HepG2 (cell line): ENCODE data around the gene CHST6. TPM values are rescaled to one million over a fixed set of nuclear protein-coding genes. Genes with fewer than 3 reads are reported as not detected.

ENCODE experiments used
- CENPT ChIP-seq: sonication (generic); formaldehyde crosslinking; IDR thresholded peaks from 2 replicates; pipeline ENCODE4 v1.8.0; 2022; ENCODE audit warnings: low read depth, mild to moderate bottlenecking, moderate library complexity, missing genetic modification reagents
- CERS6 ChIP-seq: sonication (generic); formaldehyde crosslinking; IDR thresholded peaks from 2 replicates; pipeline ENCODE4 v1.5.0; 2020; ENCODE audit warnings: missing genetic modification reagents
- EP300 ChIP-seq, 3 experiments: sonication (generic) in 1 of 3; formaldehyde crosslinking in 1 of 3; IDR thresholded peaks; 2 replicates each; pipeline versions ENCODE4 v1.5.1 to v1.6.1; 2011 to 2020; ENCODE audit warnings: low read depth in 2 of 3, low read length in 2 of 3, borderline replicate concordance in 1 of 3, improper control_type of control experiment in 1 of 3, mild to moderate bottlenecking in 1 of 3, missing genetic modification reagents in 1 of 3, moderate library complexity in 1 of 3
- FOXA3 ChIP-seq: IDR thresholded peaks from 2 replicates; pipeline ENCODE4 v1.6.1; 2016; ENCODE audit warnings: missing genetic modification reagents, missing compliant biosample characterization
- FOXK2 ChIP-seq: fragments of 450-650 bp; IDR thresholded peaks from 2 replicates; pipeline ENCODE4 v1.6.1; 2016
- IKZF5 ChIP-seq: IDR thresholded peaks from 2 replicates; pipeline ENCODE4 v1.6.1; 2018; ENCODE audit warnings: missing genetic modification reagents, mild to moderate bottlenecking, missing compliant biosample characterization
- PRDM4 ChIP-seq: sonication (generic); formaldehyde crosslinking; IDR thresholded peaks from 2 replicates; pipeline ENCODE4 v1.9.0; 2021; ENCODE audit warnings: missing genetic modification reagents, borderline replicate concordance
- PRPF4 ChIP-seq: fragments of 200-400 bp; formaldehyde crosslinking; IDR thresholded peaks from 2 replicates; pipeline ENCODE4 v1.6.1; 2016; ENCODE audit warnings: low read length, low read depth; ENCODE audit not compliant: poor library complexity, severe bottlenecking
- RBAK ChIP-seq: sonication (generic); formaldehyde crosslinking; IDR thresholded peaks from 2 replicates; pipeline ENCODE4 v1.5.1; 2020; ENCODE audit warnings: mild to moderate bottlenecking, missing genetic modification reagents
- SAFB2 ChIP-seq: sonication (generic); formaldehyde crosslinking; IDR thresholded peaks from 2 replicates; pipeline ENCODE4 v1.5.1; 2020; ENCODE audit warnings: missing genetic modification reagents, low read depth, mild to moderate bottlenecking, borderline replicate concordance
- ZBTB33 ChIP-seq: sonication (generic); formaldehyde crosslinking; IDR thresholded peaks from 2 replicates; pipeline ENCODE4 v1.4.0; 2020; ENCODE audit warnings: missing genetic modification reagents
- ZNF609 ChIP-seq: sonication (generic); formaldehyde crosslinking; IDR thresholded peaks from 2 replicates; pipeline ENCODE4 v1.4.0; 2020; ENCODE audit warnings: mild to moderate bottlenecking, missing genetic modification reagents, borderline replicate concordance
- polyA plus RNA-seq, 8 experiments: library from polyadenylated mRNA; depleted of rRNA in 3 of 8; stranded (reverse) in 7 of 8; unstranded in 1 of 8; fragments of >200 nt; fragmentation: Illumina TruSeq in 4 of 8; extraction: Trizol in 4 of 8; gene quantifications; 2 replicates each; pipeline versions ENCODE4 v1.2.1 to v1.2.3, GENCODE V29; 2011 to 2016; ENCODE audit warnings: low read depth in 4 of 8, missing spikeins in 1 of 8, mixed read lengths in 1 of 8; ENCODE audit not compliant: insufficient read depth in 1 of 8
- total RNA-seq, 5 experiments: library from RNA; depleted of rRNA; stranded (reverse); fragments of >200 nt; fragmentation: Illumina TruSeq; extraction: Trizol; gene quantifications; 2 replicates each; pipeline ENCODE4 v1.2.3, GENCODE V29; 2016; ENCODE audit warnings: low read depth in 1 of 5

CHST6 gene
- total and polyA plus RNA-seq, 2 of the 13 experiments (the other 11 are each of a cell fraction or from before 2014, with no cell fraction given) = 0.18 to 0.91 TPM

GRCh38 chr16:75464122-75464918, 30.9 kb downstream of the CHST6 start, which contains the start of gene TMEM170A (continued):
- TF ChIP-seq EP300 (IDR thresholded peaks at IDR 0.05; ENCODE audit: low read depth in 2 of 2, low read length in 2 of 2) (peak; percentile 20 to 46; a peak in 2 of 4 replicates), EP300 (CRISPR knock-in tag; IDR thresholded peaks at IDR 0.05; ENCODE audit: borderline replicate concordance) (peak; percentile 52), FOXK2 (peak; percentile 58; the same call in 1 of the 2 replicates), SAFB2 (CRISPR knock-in tag) (0 out of 2 replicates have a peak, but pooled peaks have one; percentile 19), RBAK (CRISPR knock-in tag) (no peak), CENPT (CRISPR knock-in tag) (no peak; the same call in none of the 2 replicates), PRPF4 (no peak), FOXA3 (CRISPR knock-in tag) (peak; percentile 83), CERS6 (CRISPR knock-in tag) (no peak), ZBTB33 (CRISPR knock-in tag) (peak; percentile 86), ZNF609 (CRISPR knock-in tag) (no peak; the same call in none of the 2 replicates), IKZF5 (CRISPR knock-in tag) (peak; percentile 92), PRDM4 (CRISPR knock-in tag) (0 out of 2 replicates have a peak, but pooled peaks have one; percentile 27)
